ENCODE data around the gene SLC47A2. TPM values are rescaled to one million over a fixed set of nuclear protein-coding genes. Genes with fewer than 3 reads are reported as not detected.

Gene SLC47A2
- total RNA-seq, 4 donors from 2014 or later = not detected

DNA sequence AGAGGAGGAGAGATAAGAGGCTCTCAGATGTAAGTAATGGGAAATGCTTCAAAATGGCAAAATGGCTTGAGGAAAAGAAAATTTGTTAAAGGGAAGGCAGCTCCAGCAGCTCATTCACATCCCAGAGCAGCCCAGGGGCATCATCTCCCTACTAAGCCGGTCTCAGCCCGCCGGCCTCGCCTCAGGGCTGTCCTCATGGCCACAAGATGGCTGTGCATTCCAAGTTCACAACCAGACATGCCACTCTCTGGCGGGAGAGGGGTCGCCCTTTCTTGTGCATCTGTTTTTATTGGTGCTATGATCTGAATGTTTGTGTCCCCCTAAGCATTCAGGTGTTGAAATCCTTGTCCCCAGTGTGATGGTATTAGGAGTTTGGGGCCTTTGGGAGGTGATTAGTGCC lies 13.5 kb upstream of the SLC47A2 start:
- Histone ChIP-seq H3K27me3 (no peaks in the 10 kb centered on the region), H3K4me1 (peaks cover 5 to 55% (median 30%) of the 10 kb centered on the region in 4 donors), H3K36me3 (no peaks in the 10 kb centered on the region), H3K27ac (peak overlapping the region in 3 of 4 donors; percentile 7 to 98 (median 96)), H3K9me3 (no peaks in the 10 kb centered on the region), H3K4me3 (no peak overlapping the region)
- no peak for DNase-seq (ENCODE audit: low spot score in 2 of 2)
- 90% methylated on average over 6 of the region's 6 CpGs for WGBS, 2 donors
- TF ChIP-seq EP300 (IDR thresholded peaks at IDR 0.05) (no peak), POLR2A (IDR thresholded peaks at IDR 0.05) (no peak)
- TF ChIP-seq, protein P1, sequence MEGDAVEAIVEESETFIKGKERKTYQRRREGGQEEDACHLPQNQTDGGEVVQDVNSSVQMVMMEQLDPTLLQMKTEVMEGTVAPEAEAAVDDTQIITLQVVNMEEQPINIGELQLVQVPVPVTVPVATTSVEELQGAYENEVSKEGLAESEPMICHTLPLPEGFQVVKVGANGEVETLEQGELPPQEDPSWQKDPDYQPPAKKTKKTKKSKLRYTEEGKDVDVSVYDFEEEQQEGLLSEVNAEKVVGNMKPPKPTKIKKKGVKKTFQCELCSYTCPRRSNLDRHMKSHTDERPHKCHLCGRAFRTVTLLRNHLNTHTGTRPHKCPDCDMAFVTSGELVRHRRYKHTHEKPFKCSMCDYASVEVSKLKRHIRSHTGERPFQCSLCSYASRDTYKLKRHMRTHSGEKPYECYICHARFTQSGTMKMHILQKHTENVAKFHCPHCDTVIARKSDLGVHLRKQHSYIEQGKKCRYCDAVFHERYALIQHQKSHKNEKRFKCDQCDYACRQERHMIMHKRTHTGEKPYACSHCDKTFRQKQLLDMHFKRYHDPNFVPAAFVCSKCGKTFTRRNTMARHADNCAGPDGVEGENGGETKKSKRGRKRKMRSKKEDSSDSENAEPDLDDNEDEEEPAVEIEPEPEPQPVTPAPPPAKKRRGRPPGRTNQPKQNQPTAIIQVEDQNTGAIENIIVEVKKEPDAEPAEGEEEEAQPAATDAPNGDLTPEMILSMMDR (IDR thresholded peaks at IDR 0.05) = no peak

DNA sequence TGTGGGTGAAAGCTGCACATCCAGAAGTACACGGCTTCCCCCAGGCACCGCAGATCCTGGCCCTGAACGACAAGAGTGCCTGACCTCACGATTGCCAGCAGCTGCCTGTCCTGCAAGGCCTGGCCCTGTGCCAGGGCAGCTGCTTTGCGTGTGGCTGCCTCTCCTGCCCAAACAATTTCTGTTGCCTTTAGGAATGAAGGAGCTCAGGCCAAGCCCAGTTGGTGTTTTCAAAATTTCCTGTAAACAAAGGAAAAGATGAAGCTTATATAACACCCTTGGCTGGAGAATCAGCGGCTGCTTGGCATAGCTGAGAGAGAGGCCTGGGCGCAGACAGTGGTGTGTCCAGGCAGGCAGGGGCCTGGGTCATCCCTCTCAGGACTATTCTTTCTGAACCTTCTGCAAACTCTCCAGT lies 11.7 kb upstream of the SLC47A2 start:
- Histone ChIP-seq H3K36me3 (no peaks in the 10 kb centered on the region), H3K27me3 (no peaks in the 10 kb centered on the region), H3K4me3 (no peak overlapping the region), H3K27ac (peak overlapping the region; percentile 78 to 98 (median 90)), H3K4me1 (peaks cover 5 to 67% (median 41%) of the 10 kb centered on the region in 4 donors), H3K9me3 (no peaks in the 10 kb centered on the region)
- DNase-seq (ENCODE audit: low spot score in 2 of 2) = peak; percentile 80 to 89
- TF ChIP-seq EP300 (IDR thresholded peaks at IDR 0.05) = peak; percentile 13 to 84
- no peak for TF ChIP-seq POLR2A (IDR thresholded peaks at IDR 0.05)
- WGBS, 2 donors = 5% methylated on average over 7 of the region's 7 CpGs

DNA sequence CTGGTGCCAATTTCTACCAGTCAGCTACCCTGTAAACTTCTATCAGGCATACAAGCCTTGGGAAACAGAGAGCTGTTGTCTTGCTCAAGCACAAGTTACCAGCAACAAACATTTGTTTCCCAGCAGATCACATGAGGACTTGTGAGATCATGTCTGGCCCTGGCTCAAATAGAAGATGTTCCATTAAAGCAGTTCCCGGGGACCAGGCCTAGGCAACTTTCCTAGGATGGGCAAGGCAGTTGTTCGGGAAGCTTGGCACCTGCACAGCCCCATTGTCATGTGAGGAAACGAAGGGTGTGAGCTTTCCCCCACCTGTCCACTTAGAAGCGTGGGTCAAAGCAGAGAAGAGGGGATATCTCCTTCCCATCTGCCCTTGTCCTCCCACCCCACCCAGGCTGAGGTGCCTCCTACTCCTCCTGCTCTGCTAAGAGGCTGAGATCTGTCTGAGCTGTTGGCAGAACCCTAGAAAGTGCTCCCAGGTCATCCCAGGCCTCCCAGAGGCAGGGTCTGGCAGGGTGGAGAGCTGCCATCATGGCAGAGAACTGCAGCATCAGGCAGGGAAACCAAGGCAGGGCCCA lies 11.2 kb upstream of the SLC47A2 start:
- TF ChIP-seq POLR2A (IDR thresholded peaks at IDR 0.05) = peak in 1 of 2 donors; percentile 18
- peak; percentile 73 to 97 for TF ChIP-seq EP300 (IDR thresholded peaks at IDR 0.05)
- TF ChIP-seq, protein P1 (IDR thresholded peaks at IDR 0.05) = no peak
- Histone ChIP-seq H3K27me3 (no peaks in the 10 kb centered on the region), H3K4me1 (peaks cover 5 to 67% (median 41%) of the 10 kb centered on the region in 4 donors), H3K36me3 (no peaks in the 10 kb centered on the region), H3K4me3 (no peak overlapping the region), H3K27ac (peak overlapping the region; percentile 78 to 98 (median 90)), H3K9me3 (no peaks in the 10 kb centered on the region)
- peak; percentile 65 to 93 for DNase-seq (ENCODE audit: low spot score in 2 of 2)
- WGBS, 2 donors = 19 to 32% methylated on average over 4 of the region's 4 CpGs

DNA sequence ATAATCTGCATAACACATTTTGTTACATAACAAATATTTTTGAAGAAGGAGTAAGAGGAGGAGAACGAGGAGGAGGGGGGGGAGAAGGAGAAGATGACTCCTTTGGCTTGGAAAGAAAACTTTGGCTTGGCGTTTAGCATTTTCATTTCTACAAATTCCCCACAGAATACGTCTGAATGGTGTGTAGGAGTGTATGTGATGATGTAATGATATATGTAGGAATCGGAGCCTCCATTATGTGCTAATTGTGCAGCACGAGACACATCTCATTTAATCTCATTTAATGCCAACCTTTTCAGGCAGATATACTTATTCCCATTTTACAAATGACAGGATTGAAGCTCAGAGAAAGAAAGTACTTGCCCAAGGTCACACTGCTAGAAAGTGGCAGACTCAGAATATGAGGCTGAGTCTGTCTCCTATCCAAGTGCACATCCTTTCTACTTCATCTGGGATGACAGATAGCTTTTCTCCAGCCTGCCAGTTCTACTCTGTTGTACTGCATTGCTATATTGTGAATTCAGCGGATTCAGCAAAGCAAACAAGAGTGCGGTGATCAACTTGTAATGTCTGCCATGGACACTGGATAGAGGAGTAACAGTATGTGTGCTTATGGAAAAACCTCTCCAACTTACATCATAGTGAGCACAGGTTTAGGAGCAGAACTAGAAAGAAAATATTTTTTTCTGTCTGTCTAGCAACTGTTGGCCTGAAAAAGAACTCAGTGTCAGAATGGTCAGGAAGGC lies 10.4 kb upstream of the SLC47A2 start:
- TF ChIP-seq, protein P1 (IDR thresholded peaks at IDR 0.05) = no peak
- TF ChIP-seq POLR2A (IDR thresholded peaks at IDR 0.05) = no peak
- TF ChIP-seq EP300 (IDR thresholded peaks at IDR 0.05) = no peak
- no peak overlapping the region for H3K4me3 ChIP-seq
- peaks cover 5 to 67% (median 41%) of the 10 kb centered on the region in 4 donors for H3K4me1 ChIP-seq
- H3K36me3 ChIP-seq = no peaks in the 10 kb centered on the region
- H3K9me3 ChIP-seq = no peaks in the 10 kb centered on the region
- peak overlapping the region; percentile 78 to 98 (median 90) for H3K27ac ChIP-seq
- H3K27me3 ChIP-seq = no peaks in the 10 kb centered on the region
- DNase-seq (ENCODE audit: low spot score in 2 of 2) = no peak
- 48 to 57% methylated on average over 7 of the region's 7 CpGs for WGBS, 2 donors

DNA sequence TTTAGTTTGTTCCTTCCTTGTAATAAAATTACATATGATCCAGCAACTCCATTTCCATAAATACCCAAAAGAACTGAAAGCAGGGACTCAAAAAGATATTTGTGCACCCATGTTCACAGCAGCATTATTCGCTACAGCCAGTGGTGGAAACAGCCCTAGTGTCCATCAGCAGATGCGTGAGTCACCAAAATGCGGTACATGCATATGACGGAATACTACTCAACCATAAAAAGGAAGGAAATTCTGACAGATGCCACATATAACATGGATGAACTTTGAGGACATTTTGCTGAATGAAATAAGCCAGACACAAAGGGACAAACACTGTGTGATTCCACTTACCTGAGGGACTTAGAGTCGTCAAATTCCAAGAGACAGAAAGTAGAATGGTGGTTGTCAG lies 9.1 kb upstream of the SLC47A2 start:
- DNase-seq (ENCODE audit: low spot score in 2 of 2) = no peak
- Histone ChIP-seq H3K36me3 (no peaks in the 10 kb centered on the region), H3K4me3 (no peak overlapping the region), H3K27ac (peak overlapping the region; percentile 16 to 98 (median 81)), H3K4me1 (peaks cover 5 to 74% (median 49%) of the 10 kb centered on the region in 4 donors), H3K9me3 (no peaks in the 10 kb centered on the region), H3K27me3 (no peaks in the 10 kb centered on the region)
- TF ChIP-seq EP300 (IDR thresholded peaks at IDR 0.05) (no peak), POLR2A (IDR thresholded peaks at IDR 0.05) (no peak)
- TF ChIP-seq, protein P1 (IDR thresholded peaks at IDR 0.05) = no peak
- 91 to 94% methylated on average over 5 of the region's 5 CpGs for whole genome bisulfite sequencing, 2 donors
